Effector memory CD8-positive, alpha-beta T cell (primary cell): ENCODE results near the gene OR2H1.

Source experiments
- ATAC-seq: fragments of 150-1000 bp; cut with Tn5 transposase; replicated peaks from 2 replicates; pipeline ENCODE4 v1.10.0; 2021; ENCODE audit warnings: mild to moderate bottlenecking, moderate library complexity
- DNase-seq, 3 experiments: peaks; one replicate each; pipeline ENCODE4 v3.0.0; 2021
- H3K27ac Mint-ChIP-seq, 2 donors: one replicate each; pipeline ENCODE4 v1.8.0; 2022; ENCODE audit warnings: mild to moderate bottlenecking in 2 of 2, mixed read lengths in 2 of 2, moderate library complexity in 2 of 2
- H3K27me3 Mint-ChIP-seq, 2 donors: one replicate each; pipeline ENCODE4 v1.8.0; 2022; ENCODE audit warnings: mixed read lengths in 2 of 2
- H3K36me3 Mint-ChIP-seq: one replicate; pipeline ENCODE4 v1.8.0; 2022; ENCODE audit warnings: mild to moderate bottlenecking, moderate library complexity, mixed read lengths; ENCODE audit not compliant: insufficient read depth
- H3K4me1 Mint-ChIP-seq, 2 donors: one replicate each; pipeline ENCODE4 v1.8.0; 2022; ENCODE audit warnings: low read depth in 2 of 2, mixed read lengths in 2 of 2
- H3K4me3 Mint-ChIP-seq, 2 donors: one replicate each; pipeline ENCODE4 v1.8.0; 2022; ENCODE audit warnings: mild to moderate bottlenecking in 2 of 2, mixed read lengths in 2 of 2, moderate library complexity in 2 of 2
- H3K9me3 Mint-ChIP-seq, 2 donors: one replicate each; pipeline ENCODE4 v1.8.0; 2022; ENCODE audit warnings: mixed read lengths in 2 of 2

The OR2H1 gene

DNA sequence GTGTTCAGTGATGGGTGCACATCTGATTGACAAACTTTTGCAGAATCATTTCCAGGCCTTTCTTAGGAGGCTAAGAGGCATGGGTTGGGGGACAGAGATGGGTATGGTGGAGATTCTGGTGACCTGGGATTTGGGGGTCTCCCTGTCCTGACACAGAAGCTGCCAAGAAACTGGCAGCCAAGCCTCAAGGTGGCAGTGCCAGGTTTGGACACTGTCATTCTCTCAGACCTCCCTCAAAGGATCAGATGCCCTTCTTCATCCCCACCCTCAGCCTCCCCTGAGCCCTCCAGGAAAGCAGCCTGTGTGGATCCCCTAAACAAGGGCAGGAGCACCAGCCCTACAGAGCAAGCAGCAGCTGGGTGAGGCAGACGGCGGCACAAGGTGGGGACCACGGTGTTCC, 48.9 kb downstream of the OR2H1 start:
- Mint-ChIP-seq H3K27ac (no peak overlapping the region), H3K4me1 (no peaks in the 10 kb centered on the region), H3K27me3 (peaks cover 33 to 85% of the 10 kb centered on the region in 2 donors), H3K4me3 (no peak overlapping the region), H3K9me3 (no peaks in the 10 kb centered on the region), H3K36me3 (no peaks in the 10 kb centered on the region)
- ATAC-seq (no peak), DNase-seq (no peak)

DNA sequence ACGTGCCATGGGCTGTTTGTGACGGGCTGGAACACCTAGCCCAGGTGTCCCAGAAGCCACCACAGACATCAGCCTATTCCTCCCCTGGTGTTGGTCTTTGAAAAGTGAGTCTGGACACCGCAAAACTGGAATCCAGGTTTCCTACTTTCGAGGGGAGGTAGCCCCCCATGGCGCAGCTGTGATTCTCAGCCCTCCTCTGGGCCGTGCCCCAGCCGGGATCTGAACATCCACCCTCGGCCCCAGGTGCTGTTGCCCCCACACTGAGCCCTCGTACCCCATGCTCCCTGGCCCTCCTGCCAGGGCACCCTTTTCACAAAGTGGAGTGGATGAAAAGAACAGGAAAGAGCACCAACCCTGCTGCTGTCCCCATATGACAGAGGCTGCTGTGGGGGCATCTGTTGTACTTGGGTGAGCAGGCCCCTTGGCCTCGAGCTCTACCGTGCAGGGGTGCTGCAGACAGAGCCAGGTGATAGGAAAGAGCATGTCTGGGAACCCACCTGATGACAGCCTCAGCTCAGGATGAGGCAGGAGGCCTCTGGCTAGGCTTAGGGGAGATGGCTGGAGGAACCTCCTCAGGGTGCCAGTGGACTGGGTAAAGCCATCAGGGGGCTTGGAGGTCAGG, 49.6 kb downstream of the OR2H1 start:
- Mint-ChIP-seq H3K4me1 (no peaks in the 10 kb centered on the region), H3K4me3 (no peak overlapping the region), H3K27me3 (peaks cover 34 to 82% of the 10 kb centered on the region in 2 donors), H3K36me3 (no peaks in the 10 kb centered on the region), H3K27ac (no peak overlapping the region), H3K9me3 (no peaks in the 10 kb centered on the region)
- no peak for ATAC-seq
- DNase-seq, result no peak

DNA sequence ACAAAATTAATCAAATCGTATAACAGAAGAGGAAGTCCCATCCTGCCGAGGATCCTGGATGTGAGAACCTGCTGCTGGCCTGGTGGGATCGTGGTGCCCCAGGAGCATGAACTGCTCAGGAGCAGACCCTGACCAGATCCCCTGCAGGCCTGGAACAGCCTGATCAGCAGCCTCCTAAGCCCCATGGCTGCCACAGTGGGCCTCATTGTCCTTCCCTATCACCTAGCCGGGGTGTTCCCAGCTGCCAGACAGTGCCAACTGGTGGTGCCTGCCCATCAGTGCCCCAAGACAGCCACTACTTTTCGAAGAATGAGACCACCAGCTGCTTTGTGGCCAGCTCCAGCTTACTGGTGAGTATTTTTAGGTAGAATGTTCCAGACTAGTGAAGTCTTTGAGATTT, 50.4 kb downstream of the OR2H1 start:
- Mint-ChIP-seq H3K4me3 (no peak overlapping the region), H3K27me3 (peaks cover 34 to 75% of the 10 kb centered on the region in 2 donors), H3K4me1 (no peaks in the 10 kb centered on the region), H3K9me3 (no peaks in the 10 kb centered on the region), H3K27ac (no peak overlapping the region), H3K36me3 (no peaks in the 10 kb centered on the region)
- ATAC-seq, result no peak
- no peak for DNase-seq

DNA sequence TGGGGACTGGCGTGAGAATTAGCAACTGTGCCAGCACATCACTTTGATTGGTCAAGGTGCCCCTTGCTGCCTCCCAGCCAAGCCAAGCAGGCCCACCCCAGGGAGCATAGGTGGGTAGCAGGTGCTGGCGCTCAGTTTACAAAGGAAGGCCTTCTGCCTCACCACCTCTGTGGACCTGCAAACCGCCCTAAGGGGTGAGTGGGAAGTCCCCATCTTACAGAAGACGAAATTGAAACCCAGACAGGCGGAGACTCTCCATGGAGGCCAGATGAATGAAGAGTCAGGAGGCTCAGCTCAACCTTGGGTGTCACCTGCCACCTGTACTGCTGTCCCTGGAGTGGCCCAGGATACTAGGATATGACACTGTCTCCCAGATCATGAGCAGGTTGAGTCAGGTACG, 52.3 kb downstream of the OR2H1 start:
- peaks cover 27 to 60% of the 10 kb centered on the region in 2 donors for H3K27me3 Mint-ChIP-seq
- no peak overlapping the region for H3K27ac Mint-ChIP-seq
- H3K4me1 Mint-ChIP-seq, result no peaks in the 10 kb centered on the region
- H3K36me3 Mint-ChIP-seq, result no peaks in the 10 kb centered on the region
- no peak for DNase-seq
- no peak for ATAC-seq
- no peaks in the 10 kb centered on the region for H3K9me3 Mint-ChIP-seq
- H3K4me3 Mint-ChIP-seq, result no peak overlapping the region

DNA sequence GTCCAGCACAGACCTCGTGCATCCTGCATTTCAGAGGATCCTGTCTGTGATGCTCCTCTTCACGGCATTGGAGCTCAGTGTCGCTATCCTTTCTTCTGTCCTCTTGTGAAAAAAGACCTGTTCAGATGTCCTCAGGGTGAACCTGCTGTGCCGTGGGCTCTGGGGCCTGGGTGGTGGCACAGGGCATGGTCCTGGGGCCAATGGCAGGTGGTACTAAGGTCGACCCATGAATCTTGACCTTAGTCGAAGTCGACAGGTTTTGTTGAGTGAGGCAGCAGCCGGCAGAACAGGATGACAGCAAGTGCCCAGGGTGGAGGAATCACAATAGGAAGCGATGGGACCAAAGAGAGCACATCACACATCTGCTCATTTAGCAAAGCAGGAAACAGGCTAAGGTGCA, 52.8 kb downstream of the OR2H1 start:
- H3K4me1 Mint-ChIP-seq, result no peaks in the 10 kb centered on the region
- H3K27ac Mint-ChIP-seq, result no peak overlapping the region

DNA sequence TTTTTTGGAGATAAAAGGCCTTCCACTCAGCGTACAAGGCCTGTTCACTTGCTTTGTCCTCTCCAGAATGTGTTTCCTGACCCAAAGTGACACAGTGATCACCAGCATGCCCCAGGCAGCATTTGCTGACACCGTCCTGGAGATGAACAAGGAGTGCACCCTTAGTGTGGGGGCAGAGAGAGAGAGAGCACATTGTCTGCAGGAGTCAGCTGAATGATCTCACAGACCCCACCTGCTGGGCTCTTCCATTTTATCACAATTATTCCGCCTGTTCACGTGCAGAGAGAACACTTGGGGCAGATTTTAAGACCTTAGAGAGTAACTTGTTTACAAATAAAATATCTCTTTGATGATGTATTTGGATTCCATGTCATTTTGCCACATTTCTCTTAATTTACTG, 53.2 kb downstream of the OR2H1 start:
- Mint-ChIP-seq H3K27ac (no peak overlapping the region), H3K36me3 (no peaks in the 10 kb centered on the region), H3K4me3 (no peak overlapping the region), H3K4me1 (peaks cover 0 to 1% of the 10 kb centered on the region in 2 donors), H3K9me3 (no peaks in the 10 kb centered on the region), H3K27me3 (peaks cover 35 to 58% of the 10 kb centered on the region in 2 donors)
- no peak for ATAC-seq
- no peak for DNase-seq

More for the DNA sequence above, 52.8 kb downstream of the OR2H1 start:
- H3K9me3 Mint-ChIP-seq, result no peaks in the 10 kb centered on the region
- no peak for ATAC-seq
- H3K27me3 Mint-ChIP-seq, result peaks cover 32 to 60% of the 10 kb centered on the region in 2 donors
- no peak overlapping the region for H3K4me3 Mint-ChIP-seq
- no peaks in the 10 kb centered on the region for H3K36me3 Mint-ChIP-seq
- no peak for DNase-seq

DNA sequence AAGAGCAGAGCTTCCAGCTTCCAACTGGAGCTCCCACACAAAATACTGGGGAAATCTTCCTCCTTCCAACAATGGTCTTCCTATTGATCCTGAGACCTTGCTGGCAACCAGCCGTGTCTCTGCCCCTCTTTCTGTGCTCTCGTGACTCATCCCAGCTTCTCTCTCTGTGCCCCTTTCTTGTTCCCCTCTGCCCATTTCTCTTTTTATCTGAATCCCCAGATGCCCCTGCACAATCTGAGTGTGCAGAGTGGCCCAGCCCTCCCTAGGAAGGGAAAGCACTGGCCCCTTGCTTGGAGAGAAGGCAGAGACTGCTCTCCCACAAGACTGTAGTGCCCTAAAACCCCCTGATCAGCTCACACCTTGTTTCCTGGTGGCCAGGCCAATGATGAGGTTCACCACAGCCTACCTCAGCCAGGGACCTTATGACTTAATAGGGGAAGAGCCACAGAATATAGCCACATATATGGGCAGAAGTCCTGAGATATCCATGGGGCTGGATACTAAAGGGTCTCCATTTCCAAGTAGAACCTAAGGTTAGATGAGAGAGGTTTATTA, 53.9 kb downstream of the OR2H1 start:
- Mint-ChIP-seq H3K4me3 (no peak overlapping the region), H3K27ac (no peak overlapping the region), H3K36me3 (no peaks in the 10 kb centered on the region), H3K9me3 (no peaks in the 10 kb centered on the region), H3K27me3 (peaks cover 35 to 51% of the 10 kb centered on the region in 2 donors), H3K4me1 (peaks cover 1 to 2% of the 10 kb centered on the region in 2 donors)
- DNase-seq (no peak), ATAC-seq (no peak)
